ENCODE measurements around the gene HOXA6. TPM values are rescaled to one million over a fixed set of nuclear protein-coding genes. Genes with fewer than 3 reads are reported as not detected.

The HOXA6 gene
- total RNA-seq, 2 experiments from 2014 or later: not detected

DNA sequence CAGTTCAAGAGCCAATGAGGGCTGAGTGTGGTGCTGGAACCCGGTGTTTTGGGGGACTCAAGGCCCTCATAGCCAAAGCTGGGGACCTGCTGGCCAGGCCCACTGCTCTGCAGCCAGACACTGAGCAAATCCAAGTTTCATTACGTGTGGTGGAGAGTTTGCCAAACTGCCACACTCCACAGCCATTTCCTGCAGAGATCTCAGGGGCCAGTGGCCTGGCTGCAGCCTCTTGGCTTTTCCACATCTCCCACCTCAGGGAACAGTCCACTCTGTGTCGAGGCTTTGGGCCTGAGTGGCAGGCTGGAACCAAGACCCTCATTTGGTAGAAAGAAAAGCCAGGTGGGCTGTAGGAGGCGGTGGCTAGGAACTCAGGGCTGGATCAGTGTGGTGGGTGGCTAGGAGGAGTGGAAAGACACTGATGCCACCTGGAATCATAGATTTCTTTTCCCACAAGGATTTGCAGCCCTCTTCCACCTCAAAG, 34.3 kb upstream of the HOXA6 start:
- ATAC-seq: no peak
- H3K9me3 Mint-ChIP-seq (ENCODE audit: low read depth): no peaks in the 10 kb centered on the region
- H3K27ac Mint-ChIP-seq: no peak overlapping the region
- CTCF ChIA-PET: interaction anchor here (1.2 kb wide), 1 partner anchor 19 kb away, joined by 4 read pairs; no protein-coding TSS in a partner anchor
- DNase-seq: no peak
- H3K36me3 Mint-ChIP-seq: no peaks in the 10 kb centered on the region
- peaks cover 20% of the 10 kb centered on the region for H3K4me1 Mint-ChIP-seq
- peaks cover 85% of the 10 kb centered on the region for H3K27me3 Mint-ChIP-seq
- H3K4me3 Mint-ChIP-seq: no peak overlapping the region

- H3K4me3 Mint-ChIP-seq: no peak overlapping the region
- ATAC-seq: no peak
- H3K27ac Mint-ChIP-seq: no peak overlapping the region
- no peak for DNase-seq
- no peaks in the 10 kb centered on the region for H3K36me3 Mint-ChIP-seq
- H3K9me3 Mint-ChIP-seq (ENCODE audit: low read depth): no peaks in the 10 kb centered on the region
- H3K4me1 Mint-ChIP-seq: peaks cover 14% of the 10 kb centered on the region
- H3K27me3 Mint-ChIP-seq: peaks cover 84% of the 10 kb centered on the region
- CTCF ChIA-PET: interaction anchor here (1.0 to 2.4 kb wide), 11 partner anchors 10 to 1221 kb away, joined by 3 to 13 read pairs (median 6); no protein-coding TSS in a partner anchor
Measured at GRCh38 chr7:27180431-27181420, 33.2 kb upstream of the HOXA6 start.

- no peak overlapping the region for H3K4me3 Mint-ChIP-seq
- no peaks in the 10 kb centered on the region for H3K36me3 Mint-ChIP-seq
- CTCF ChIA-PET: interaction anchor here (0.9 to 2.4 kb wide), 16 partner anchors 7 to 1287 kb away, joined by 3 to 13 read pairs (median 4); no protein-coding TSS in a partner anchor
- DNase-seq (peak; percentile 58), ATAC-seq (peak; percentile 68)
- no peak overlapping the region for H3K27ac Mint-ChIP-seq
- H3K4me1 Mint-ChIP-seq: peaks cover 6% of the 10 kb centered on the region
- no peaks in the 10 kb centered on the region for H3K9me3 Mint-ChIP-seq (ENCODE audit: low read depth)
- H3K27me3 Mint-ChIP-seq: peaks cover 82% of the 10 kb centered on the region
Measured at GRCh38 chr7:27179503-27180430, 32.2 kb upstream of the HOXA6 start.

DNA sequence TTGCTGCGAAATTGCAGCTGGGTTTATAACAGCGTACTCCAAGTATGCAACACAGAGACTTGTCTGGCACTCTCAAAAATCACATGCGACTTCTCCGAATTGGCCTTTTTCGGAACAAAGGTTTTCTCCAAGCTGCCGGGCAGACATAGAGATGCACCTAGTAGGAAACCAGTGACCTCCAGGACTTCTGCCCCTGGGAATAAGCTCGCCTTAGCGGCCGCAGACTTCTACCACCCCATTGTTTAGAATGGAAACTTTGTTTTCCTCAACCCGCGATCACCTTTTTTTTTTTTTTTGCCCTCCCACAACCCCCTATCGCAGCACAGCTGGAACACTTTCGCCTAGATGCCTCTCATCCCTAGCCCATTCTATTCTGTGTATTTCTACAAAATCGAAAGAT, 31.5 kb upstream of the HOXA6 start:
- H3K27ac Mint-ChIP-seq: no peak overlapping the region
- CTCF ChIA-PET: interaction anchor here (0.9 to 2.4 kb wide), 13 partner anchors 8 to 1286 kb away, joined by 3 to 13 read pairs (median 4); no protein-coding TSS in a partner anchor
- ATAC-seq: no peak
- H3K36me3 Mint-ChIP-seq: no peaks in the 10 kb centered on the region
- peaks cover 4% of the 10 kb centered on the region for H3K4me1 Mint-ChIP-seq
- H3K27me3 Mint-ChIP-seq: peaks cover 82% of the 10 kb centered on the region
- no peaks in the 10 kb centered on the region for H3K9me3 Mint-ChIP-seq (ENCODE audit: low read depth)
- H3K4me3 Mint-ChIP-seq: no peak overlapping the region
- no peak for DNase-seq

- CTCF ChIA-PET: interaction anchor here (1.7 to 2.4 kb wide), 4 partner anchors 8 to 18 kb away, joined by 4 to 13 read pairs (median 10); no protein-coding TSS in a partner anchor
- Mint-ChIP-seq H3K4me3 (no peak overlapping the region), H3K9me3 (ENCODE audit: low read depth) (no peaks in the 10 kb centered on the region), H3K4me1 (peaks cover 4% of the 10 kb centered on the region), H3K36me3 (no peaks in the 10 kb centered on the region), H3K27me3 (peaks cover 77% of the 10 kb centered on the region), H3K27ac (no peak overlapping the region)
- no peak for ATAC-seq
- DNase-seq: no peak
Measured at GRCh38 chr7:27178366-27178765, 30.8 kb upstream of the HOXA6 start.

- CTCF ChIA-PET: interaction anchor here (1.7 kb wide), 1 partner anchor 9 kb away, joined by 4 read pairs; no protein-coding TSS in a partner anchor
- H3K36me3 Mint-ChIP-seq: no peaks in the 10 kb centered on the region
- H3K4me3 Mint-ChIP-seq: no peak overlapping the region
- H3K27ac Mint-ChIP-seq: no peak overlapping the region
- H3K27me3 Mint-ChIP-seq: peaks cover 74% of the 10 kb centered on the region
- H3K4me1 Mint-ChIP-seq: peaks cover 4% of the 10 kb centered on the region
- no peak for DNase-seq
- ATAC-seq: no peak
- H3K9me3 Mint-ChIP-seq (ENCODE audit: low read depth): no peaks in the 10 kb centered on the region
Measured at GRCh38 chr7:27177795-27178320, 30.3 kb upstream of the HOXA6 start.

GRCh38 chr7:27176962-27177794, 29.6 kb upstream of the HOXA6 start:
- ATAC-seq (no peak), DNase-seq (no peak)
- Mint-ChIP-seq H3K27me3 (peaks cover 74% of the 10 kb centered on the region), H3K4me1 (peaks cover 5% of the 10 kb centered on the region), H3K27ac (no peak overlapping the region), H3K9me3 (ENCODE audit: low read depth) (no peaks in the 10 kb centered on the region), H3K4me3 (no peak overlapping the region), H3K36me3 (no peaks in the 10 kb centered on the region)
- CTCF ChIA-PET: interaction anchor here (0.9 to 1.9 kb wide), 2 partner anchors 11 to 16 kb away, joined by 3 to 7 read pairs; no protein-coding TSS in a partner anchor

DNA sequence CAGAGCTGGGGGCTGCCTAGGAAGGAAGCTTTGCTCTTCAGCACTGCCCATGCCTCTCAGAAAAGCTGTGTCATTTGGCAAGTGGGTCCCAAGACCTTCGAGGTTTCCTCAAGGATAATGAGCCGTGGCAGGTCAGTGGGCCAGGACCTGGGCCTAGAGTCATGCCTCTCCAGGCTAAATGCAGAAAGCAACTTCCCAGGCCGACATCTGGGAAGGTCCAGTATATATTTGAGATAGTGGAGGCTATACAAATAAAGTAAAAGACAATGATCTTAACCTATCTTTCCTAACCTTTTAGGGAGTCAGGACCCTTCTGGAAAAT, 28.9 kb upstream of the HOXA6 start:
- peaks cover 75% of the 10 kb centered on the region for H3K27me3 Mint-ChIP-seq
- ATAC-seq: no peak
- peaks cover 2% of the 10 kb centered on the region for H3K36me3 Mint-ChIP-seq
- no peaks in the 10 kb centered on the region for H3K9me3 Mint-ChIP-seq (ENCODE audit: low read depth)
- CTCF ChIA-PET: interaction anchor here (0.9 to 1.9 kb wide), 2 partner anchors 12 to 16 kb away, joined by 3 to 7 read pairs; no protein-coding TSS in a partner anchor
- H3K4me3 Mint-ChIP-seq: no peak overlapping the region
- peaks cover 9% of the 10 kb centered on the region for H3K4me1 Mint-ChIP-seq
- no peak overlapping the region for H3K27ac Mint-ChIP-seq
- DNase-seq: no peak

- CTCF ChIA-PET: interaction anchor here (0.9 to 1.9 kb wide), 2 partner anchors 12 to 15 kb away, joined by 3 to 7 read pairs; no protein-coding TSS in a partner anchor
- no peak for ATAC-seq
- Mint-ChIP-seq H3K4me1 (peaks cover 10% of the 10 kb centered on the region), H3K36me3 (peaks cover 2% of the 10 kb centered on the region), H3K4me3 (no peak overlapping the region), H3K27me3 (peaks cover 76% of the 10 kb centered on the region), H3K27ac (no peak overlapping the region), H3K9me3 (ENCODE audit: low read depth) (no peaks in the 10 kb centered on the region)
- DNase-seq: no peak
Measured at GRCh38 chr7:27175626-27176523, 28.3 kb upstream of the HOXA6 start.

GRCh38 chr7:27174874-27175625, 27.5 kb upstream of the HOXA6 start:
- DNase-seq: no peak

More at GRCh38 chr7:27174874-27175625, 27.5 kb upstream of the HOXA6 start:
- Mint-ChIP-seq H3K36me3 (peaks cover 2% of the 10 kb centered on the region), H3K4me3 (no peak overlapping the region), H3K9me3 (ENCODE audit: low read depth) (no peaks in the 10 kb centered on the region), H3K4me1 (peaks cover 10% of the 10 kb centered on the region), H3K27ac (peak overlapping the region; percentile 49), H3K27me3 (peaks cover 80% of the 10 kb centered on the region)
- CTCF ChIA-PET: interaction anchor here (0.9 kb wide), 1 partner anchor 12 kb away, joined by 3 read pairs; no protein-coding TSS in a partner anchor
- ATAC-seq: no peak
